B cell (primary cell): Measurements from ENCODE around the gene PRRC2A. TPM values are rescaled to one million over a fixed set of nuclear protein-coding genes. Genes with fewer than 3 reads are reported as not detected.

Source experiments
- ATAC-seq: fragments of 200-7000 bp; cut with Tn5 transposase; one replicate; pipeline ENCODE4 v1.10.0; 2021; ENCODE audit warnings: low read depth, mild to moderate bottlenecking, moderate number of reproducible peaks, moderate library complexity
- CTCF ChIA-PET: fragments of 350-600 bp; sonication (Branson Sonifier 250); formaldehyde crosslinking; loops from one replicate; lab custom pipeline; 2021; ENCODE audit warnings: antibody characterized with exemption, inconsistent platforms; lab: Charles Lee
- POLR2A ChIA-PET: fragments of 350-600 bp; sonication (Branson Sonifier 250); formaldehyde crosslinking; loops from one replicate; lab custom pipeline; 2021; ENCODE audit warnings: antibody characterized with exemption; lab: Charles Lee
- DNase-seq: peaks from one replicate; pipeline ENCODE4 v3.0.0; 2013
- H2AFZ ChIP-seq: 2 replicates; pipeline ENCODE4 v1.6.1; 2012; ENCODE audit warnings: mild to moderate bottlenecking, low read depth, low read length; ENCODE audit not compliant: insufficient read depth, poor library complexity, severe bottlenecking
- H3K27ac ChIP-seq, 2 donors: 1 replicate in 1 of 2; 2 replicates in 1 of 2; pipeline ENCODE4 v1.5.1; 2012 to 2013; ENCODE audit warnings: low read length in 2 of 2, mild to moderate bottlenecking in 2 of 2, moderate library complexity in 1 of 2
- H3K27me3 ChIP-seq, 4 experiments: fragments of 200-600 bp in 1 of 4; sonication (generic) in 1 of 4; replicated peaks in 1 of 4; 1 replicate in 2 of 4; 2 replicates in 2 of 4; pipeline versions ENCODE4 v1.6.1 to v1.7.0; 2013 to 2016; ENCODE audit warnings: low read length in 3 of 4, mild to moderate bottlenecking in 2 of 4, mixed read lengths in 1 of 4, moderate library complexity in 1 of 4; ENCODE audit not compliant: insufficient read depth in 4 of 4, control insufficient read depth in 3 of 4; ENCODE audit errors: control extremely low read depth in 1 of 4
- H3K36me3 ChIP-seq, 2 experiments: replicated peaks in 1 of 2; 1 replicate in 1 of 2; 2 replicates in 1 of 2; pipeline versions ENCODE4 v1.6.1 to v1.7.1; 2013; ENCODE audit warnings: low read length in 1 of 2; ENCODE audit not compliant: insufficient read depth in 2 of 2, control insufficient read depth in 1 of 2; ENCODE audit errors: control extremely low read depth in 1 of 2, extremely low read depth in 1 of 2
- H3K4me1 ChIP-seq, 2 donors: fragments of 200-600 bp in 1 of 2; sonication (generic) in 1 of 2; 1 replicate in 1 of 2; 2 replicates in 1 of 2; pipeline versions ENCODE4 v1.5.1 to v1.6.1; 2013 to 2017; ENCODE audit warnings: low read length in 2 of 2; ENCODE audit not compliant: control insufficient read depth in 2 of 2, insufficient read depth in 2 of 2
- H3K4me2 ChIP-seq: replicated peaks from 2 replicates; pipeline ENCODE3; 2012; ENCODE audit warnings: mild to moderate bottlenecking, low read depth, low read length; ENCODE audit not compliant: poor library complexity, severe bottlenecking
- H3K4me3 ChIP-seq, 5 experiments: fragments of 200-600 bp in 1 of 5; sonication (generic) in 1 of 5; 1 replicate in 3 of 5; 2 replicates in 2 of 5; pipeline versions ENCODE4 v1.5.1 to v1.7.0; 2011 to 2016; ENCODE audit warnings: low read length in 4 of 5, mild to moderate bottlenecking in 4 of 5, low read depth in 2 of 5, control low read depth in 1 of 5, moderate library complexity in 1 of 5; ENCODE audit not compliant: insufficient read depth in 1 of 5; ENCODE audit errors: control extremely low read depth in 1 of 5, extremely low read depth in 1 of 5
- H3K79me2 ChIP-seq: fragments of 200-600 bp; sonication (generic); one replicate; pipeline ENCODE4 v1.6.0; 2016; ENCODE audit warnings: low read length; ENCODE audit not compliant: control insufficient read depth, insufficient read depth
- H3K9ac ChIP-seq: fragments of 200-600 bp; sonication (generic); 2 replicates; pipeline ENCODE4 v1.6.1; 2017; ENCODE audit warnings: mild to moderate bottlenecking, low read length, moderate library complexity
- H3K9me3 ChIP-seq, 3 donors: one replicate each; pipeline versions ENCODE4 v1.6.1 to v1.7.1; 2013; ENCODE audit warnings: low read length in 2 of 3; ENCODE audit not compliant: control insufficient read depth in 2 of 3, insufficient read depth in 1 of 3; ENCODE audit errors: control extremely low read depth in 1 of 3
- H4K20me1 ChIP-seq: 2 replicates; pipeline ENCODE4 v1.6.0; 2012; ENCODE audit warnings: mild to moderate bottlenecking, low read length; ENCODE audit not compliant: insufficient read depth, control insufficient read depth, poor library complexity, severe bottlenecking
- H3K27ac Mint-ChIP-seq: one replicate; pipeline ENCODE4 v1.8.0; 2021; ENCODE audit warnings: mixed read lengths
- H3K27me3 Mint-ChIP-seq: one replicate; pipeline ENCODE4 v1.8.0; 2021; ENCODE audit warnings: mixed read lengths
- H3K4me1 Mint-ChIP-seq: one replicate; pipeline ENCODE4 v1.8.0; 2021; ENCODE audit warnings: mixed read lengths
- H3K4me3 Mint-ChIP-seq: one replicate; pipeline ENCODE4 v1.8.0; 2021; ENCODE audit warnings: mixed read lengths
- H3K9me3 Mint-ChIP-seq: one replicate; pipeline ENCODE4 v1.8.0; 2022; ENCODE audit warnings: mixed read lengths; ENCODE audit not compliant: insufficient read depth
- EZH2 ChIP-seq: IDR thresholded peaks from 2 replicates; pipeline ENCODE4 v1.6.1; 2012; ENCODE audit warnings: borderline replicate concordance, low read depth, mild to moderate bottlenecking, moderate library complexity, low read length; ENCODE audit not compliant: insufficient read depth, poor library complexity, severe bottlenecking
- WGBS: methylation state at CpG from one replicate; pipeline ENCODE4 v1.1.5; 2013; ENCODE audit warnings: missing lambda C conversion rate; ENCODE audit not compliant: insufficient coverage; 5-methylcytosine and 5-hydroxymethylcytosine counted together
- intact Hi-C: fragments of 100-400 bp; cut with micrococcal nuclease; formaldehyde crosslinking; loops from one replicate; pipeline ENCODE4 v1.10.0; 2022
- polyA plus RNA-seq: library from polyadenylated mRNA; depleted of rRNA; stranded (reverse); fragments of >200 nt; gene quantifications from 2 replicates; pipeline ENCODE4 v1.2.3, GENCODE V29; 2012
- total RNA-seq, 2 donors: library from RNA; stranded (reverse); fragments of 120-200 nt in 1 of 2; gene quantifications; 1 replicate in 1 of 2; 2 replicates in 1 of 2; pipeline versions ENCODE4 v1.2.3 to v1.2.4, GENCODE V29; 2013 to 2022
- TF ChIP-seq, protein P1 (sequence below): fragments of 200-600 bp; IDR thresholded peaks from one replicate; pipeline ENCODE4 v1.8.0; 2022; ENCODE audit warnings: antibody characterized with exemption, mild to moderate bottlenecking

Gene PRRC2A
- total and polyA plus RNA-seq, 2 donors (not counting 1 experiment from before 2014, with no cell fraction given) = 153 to 265 TPM

DNA sequence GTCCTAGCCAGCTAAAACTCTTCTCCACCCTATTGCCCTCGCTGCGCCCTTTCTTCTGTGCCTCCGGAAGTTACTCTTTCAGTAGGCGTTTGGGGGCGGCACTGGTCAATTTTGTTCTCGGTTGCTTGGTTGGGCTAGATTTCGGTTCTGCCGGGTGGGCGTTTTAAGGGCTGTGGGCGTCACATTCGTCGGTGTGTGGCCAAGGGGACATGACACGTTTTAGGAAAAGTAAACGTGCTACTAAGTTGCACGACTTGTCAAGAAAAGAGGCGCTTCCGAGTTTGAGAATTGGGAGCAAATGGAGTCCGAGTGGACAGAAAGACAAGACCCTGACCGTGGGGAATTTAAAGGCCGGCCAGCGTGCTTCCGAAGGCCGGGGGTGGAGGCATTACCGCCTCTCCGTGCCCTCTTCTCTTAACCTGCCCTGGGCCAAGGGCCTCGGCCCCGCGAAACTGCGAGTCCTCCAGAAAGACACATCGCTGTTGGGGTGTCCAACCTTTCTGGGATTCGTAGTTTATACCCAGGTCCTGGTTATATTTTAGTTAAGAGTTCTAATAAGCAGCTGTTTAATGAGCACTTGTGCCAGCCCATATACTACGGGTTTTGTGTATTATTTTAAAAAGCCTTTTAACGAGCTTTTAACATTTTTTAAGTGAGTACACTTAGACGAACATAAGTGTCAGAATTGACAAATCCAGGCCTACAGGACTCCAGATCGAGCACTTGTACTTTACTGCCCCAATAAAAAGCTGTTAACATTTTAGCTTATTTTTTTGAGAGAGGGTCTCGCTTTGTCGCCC, 32.6 kb downstream of the PRRC2A start:
- Histone ChIP-seq H3K9ac (peak overlapping the region; percentile 98), H3K36me3 (peaks cover 2 to 32% of the 10 kb centered on the region in 2 experiments), H3K27me3 (no peaks in the 10 kb centered on the region), H3K4me1 (peaks cover 22 to 29% of the 10 kb centered on the region in 2 donors), H3K4me3 (peak overlapping the region; percentile 66 to 96 (median 86)), H3K9me3 (no peaks in the 10 kb centered on the region), H3K79me2 (peaks cover 88% of the 10 kb centered on the region), H4K20me1 (peaks cover 20% of the 10 kb centered on the region), H2AFZ (peak overlapping the region; percentile 76), H3K4me2 (peak overlapping the region; percentile 87), H3K27ac (peak overlapping the region; percentile 97 to 98)
- no peaks in the 10 kb centered on the region for H3K9me3 Mint-ChIP-seq
- ATAC-seq (peak; percentile 69), DNase-seq (no peak)
- peaks cover 48% of the 10 kb centered on the region for H3K4me1 Mint-ChIP-seq
- H3K4me3 Mint-ChIP-seq = peak overlapping the region; percentile 98
- TF ChIP-seq EZH2 = no peak
- TF ChIP-seq, protein P1, sequence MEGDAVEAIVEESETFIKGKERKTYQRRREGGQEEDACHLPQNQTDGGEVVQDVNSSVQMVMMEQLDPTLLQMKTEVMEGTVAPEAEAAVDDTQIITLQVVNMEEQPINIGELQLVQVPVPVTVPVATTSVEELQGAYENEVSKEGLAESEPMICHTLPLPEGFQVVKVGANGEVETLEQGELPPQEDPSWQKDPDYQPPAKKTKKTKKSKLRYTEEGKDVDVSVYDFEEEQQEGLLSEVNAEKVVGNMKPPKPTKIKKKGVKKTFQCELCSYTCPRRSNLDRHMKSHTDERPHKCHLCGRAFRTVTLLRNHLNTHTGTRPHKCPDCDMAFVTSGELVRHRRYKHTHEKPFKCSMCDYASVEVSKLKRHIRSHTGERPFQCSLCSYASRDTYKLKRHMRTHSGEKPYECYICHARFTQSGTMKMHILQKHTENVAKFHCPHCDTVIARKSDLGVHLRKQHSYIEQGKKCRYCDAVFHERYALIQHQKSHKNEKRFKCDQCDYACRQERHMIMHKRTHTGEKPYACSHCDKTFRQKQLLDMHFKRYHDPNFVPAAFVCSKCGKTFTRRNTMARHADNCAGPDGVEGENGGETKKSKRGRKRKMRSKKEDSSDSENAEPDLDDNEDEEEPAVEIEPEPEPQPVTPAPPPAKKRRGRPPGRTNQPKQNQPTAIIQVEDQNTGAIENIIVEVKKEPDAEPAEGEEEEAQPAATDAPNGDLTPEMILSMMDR = no peak
- no peaks in the 10 kb centered on the region for H3K27me3 Mint-ChIP-seq
- intact Hi-C loops = loop anchor here (1.0 to 10.0 kb wide), 9 partner anchors 7 to 1438 kb away; partner anchors contain the start of genes C6orf47, EHMT2, NEU1 and PRRC2A
- WGBS = under 1% methylated on average over 21 of the region's 37 CpGs
- CTCF ChIA-PET = interaction anchor here (0.7 to 2.2 kb wide), 12 partner anchors 10 to 180 kb away, joined by 3 to 9 read pairs (median 5); partner anchors contain the start of genes CSNK2B, GPANK1, LSM2 and VARS1
- H3K27ac Mint-ChIP-seq = peak overlapping the region; percentile 100
- POLR2A ChIA-PET = interaction anchor here (0.5 to 3.0 kb wide), 26 partner anchors 10 to 1930 kb away, joined by 3 to 57 read pairs (median 4); partner anchors contain the start of genes ABHD16A, C6orf47, CLIC1 and CSNK2B
